ENCODE measurements around the gene UXS1.

DNA sequence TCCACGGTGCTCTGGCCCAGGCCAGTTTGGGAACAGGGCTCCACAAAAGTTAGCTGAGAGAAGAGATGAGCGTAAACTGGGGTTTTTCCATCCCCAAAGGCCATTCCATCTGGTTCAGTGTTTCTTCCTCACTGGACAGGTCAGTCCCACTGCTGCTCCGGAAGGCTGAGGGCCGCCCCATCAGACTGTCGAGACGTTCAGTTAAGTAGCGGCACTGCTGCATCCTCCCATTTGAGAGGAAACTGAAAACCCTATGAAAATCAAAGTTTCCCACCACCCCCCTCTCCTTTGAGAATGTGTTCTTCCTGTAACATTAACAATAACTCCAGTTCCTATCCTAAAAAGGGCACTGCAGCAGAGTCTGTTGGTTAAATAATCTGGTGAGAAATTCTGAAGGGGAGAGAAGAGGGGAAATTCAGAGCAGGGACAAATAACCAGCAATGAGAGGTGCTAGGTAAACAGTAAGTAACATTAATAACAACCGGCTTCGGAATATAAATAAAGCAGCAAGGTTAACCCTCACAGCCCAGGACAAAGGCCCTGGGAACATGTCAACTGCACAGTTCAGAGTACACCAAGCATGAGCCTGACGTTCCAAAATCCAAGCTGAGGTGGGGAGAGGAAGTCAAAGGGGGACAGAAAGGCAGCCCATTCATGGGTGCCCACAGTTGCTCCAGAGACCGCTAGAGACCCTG lies 55.4 kb downstream of the UXS1 start:
- TF ChIP-seq, protein P1, sequence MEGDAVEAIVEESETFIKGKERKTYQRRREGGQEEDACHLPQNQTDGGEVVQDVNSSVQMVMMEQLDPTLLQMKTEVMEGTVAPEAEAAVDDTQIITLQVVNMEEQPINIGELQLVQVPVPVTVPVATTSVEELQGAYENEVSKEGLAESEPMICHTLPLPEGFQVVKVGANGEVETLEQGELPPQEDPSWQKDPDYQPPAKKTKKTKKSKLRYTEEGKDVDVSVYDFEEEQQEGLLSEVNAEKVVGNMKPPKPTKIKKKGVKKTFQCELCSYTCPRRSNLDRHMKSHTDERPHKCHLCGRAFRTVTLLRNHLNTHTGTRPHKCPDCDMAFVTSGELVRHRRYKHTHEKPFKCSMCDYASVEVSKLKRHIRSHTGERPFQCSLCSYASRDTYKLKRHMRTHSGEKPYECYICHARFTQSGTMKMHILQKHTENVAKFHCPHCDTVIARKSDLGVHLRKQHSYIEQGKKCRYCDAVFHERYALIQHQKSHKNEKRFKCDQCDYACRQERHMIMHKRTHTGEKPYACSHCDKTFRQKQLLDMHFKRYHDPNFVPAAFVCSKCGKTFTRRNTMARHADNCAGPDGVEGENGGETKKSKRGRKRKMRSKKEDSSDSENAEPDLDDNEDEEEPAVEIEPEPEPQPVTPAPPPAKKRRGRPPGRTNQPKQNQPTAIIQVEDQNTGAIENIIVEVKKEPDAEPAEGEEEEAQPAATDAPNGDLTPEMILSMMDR (conservative IDR thresholded peaks at IDR 0.05 in 1 of 2, IDR thresholded peaks at IDR 0.05 in 1 of 2; ENCODE audit: extremely low read depth in 1 of 2, insufficient read depth in 1 of 2, low read depth in 1 of 2, low read length in 2 of 2) = no peak
- no peak for TF ChIP-seq EZH2 (IDR thresholded peaks at IDR 0.05; ENCODE audit: borderline replicate concordance, low read length)

Measured in mammary epithelial cell (primary cell).